LNCAP (cell line): Measurements from ENCODE around the gene CNNM3.

Experiments
- TF ChIP-seq, protein P1 (sequence below): fragments of 450-650 bp; IDR thresholded peaks from 2 replicates; pipeline ENCODE4 v1.5.1; 2017; ENCODE audit warnings: mild to moderate bottlenecking

CNNM3 gene

DNA sequence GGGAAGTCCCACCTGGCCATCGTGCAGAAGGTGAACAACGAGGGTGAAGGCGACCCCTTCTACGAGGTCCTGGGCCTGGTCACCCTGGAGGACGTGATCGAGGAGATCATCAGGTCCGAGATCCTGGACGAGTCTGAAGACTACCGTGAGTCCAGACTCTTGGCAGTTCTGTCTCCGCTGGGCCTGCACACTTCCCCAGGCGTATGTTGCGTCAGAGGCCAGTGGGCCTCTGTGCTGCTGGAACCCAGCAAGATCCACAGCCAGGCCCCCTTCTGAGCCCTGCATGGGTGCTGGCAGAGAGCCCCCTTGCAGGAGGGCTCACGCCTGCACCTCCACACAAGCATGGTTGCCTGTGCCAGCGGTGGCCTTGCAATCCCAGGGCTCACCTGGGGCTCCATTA is 9.0 kb downstream of the CNNM3 start:
- TF ChIP-seq, protein P1, sequence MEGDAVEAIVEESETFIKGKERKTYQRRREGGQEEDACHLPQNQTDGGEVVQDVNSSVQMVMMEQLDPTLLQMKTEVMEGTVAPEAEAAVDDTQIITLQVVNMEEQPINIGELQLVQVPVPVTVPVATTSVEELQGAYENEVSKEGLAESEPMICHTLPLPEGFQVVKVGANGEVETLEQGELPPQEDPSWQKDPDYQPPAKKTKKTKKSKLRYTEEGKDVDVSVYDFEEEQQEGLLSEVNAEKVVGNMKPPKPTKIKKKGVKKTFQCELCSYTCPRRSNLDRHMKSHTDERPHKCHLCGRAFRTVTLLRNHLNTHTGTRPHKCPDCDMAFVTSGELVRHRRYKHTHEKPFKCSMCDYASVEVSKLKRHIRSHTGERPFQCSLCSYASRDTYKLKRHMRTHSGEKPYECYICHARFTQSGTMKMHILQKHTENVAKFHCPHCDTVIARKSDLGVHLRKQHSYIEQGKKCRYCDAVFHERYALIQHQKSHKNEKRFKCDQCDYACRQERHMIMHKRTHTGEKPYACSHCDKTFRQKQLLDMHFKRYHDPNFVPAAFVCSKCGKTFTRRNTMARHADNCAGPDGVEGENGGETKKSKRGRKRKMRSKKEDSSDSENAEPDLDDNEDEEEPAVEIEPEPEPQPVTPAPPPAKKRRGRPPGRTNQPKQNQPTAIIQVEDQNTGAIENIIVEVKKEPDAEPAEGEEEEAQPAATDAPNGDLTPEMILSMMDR, result no peak

DNA sequence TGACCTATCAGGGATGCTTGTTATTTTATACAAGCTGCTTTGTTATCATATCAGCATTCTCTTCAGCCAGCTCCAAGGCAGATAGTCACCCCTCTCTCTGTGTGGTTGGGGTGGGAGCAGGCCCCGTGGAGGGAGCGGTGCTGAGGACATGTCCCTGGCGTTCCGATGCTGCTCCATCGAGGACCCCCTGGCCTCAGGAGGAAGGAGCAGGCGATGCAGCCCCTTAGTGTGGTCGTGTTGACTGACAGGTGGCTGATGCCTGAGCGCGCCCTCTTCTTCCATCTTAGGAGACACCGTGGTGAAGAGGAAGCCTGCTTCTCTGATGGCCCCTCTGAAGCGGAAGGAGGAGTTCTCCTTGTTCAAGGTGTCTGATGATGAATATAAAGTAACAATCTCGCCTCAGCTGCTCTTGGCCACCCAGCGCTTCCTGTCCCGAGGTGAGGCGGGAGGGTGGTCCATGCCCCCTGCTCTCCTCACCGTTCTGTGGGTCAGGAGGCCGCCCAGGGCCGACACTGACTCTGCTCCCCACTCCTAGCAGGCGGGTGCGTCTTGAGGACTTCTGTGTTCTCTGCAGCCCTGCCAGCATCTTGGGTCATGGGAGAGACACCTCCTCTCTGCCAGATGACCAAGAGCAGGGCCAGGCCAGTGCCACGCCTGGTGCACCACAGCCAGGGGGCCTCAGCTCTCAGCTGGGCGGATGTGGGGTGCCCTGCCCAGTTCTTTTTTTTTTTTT is 10.6 kb downstream of the CNNM3 start:
- TF ChIP-seq, protein P1, result no peak

DNA sequence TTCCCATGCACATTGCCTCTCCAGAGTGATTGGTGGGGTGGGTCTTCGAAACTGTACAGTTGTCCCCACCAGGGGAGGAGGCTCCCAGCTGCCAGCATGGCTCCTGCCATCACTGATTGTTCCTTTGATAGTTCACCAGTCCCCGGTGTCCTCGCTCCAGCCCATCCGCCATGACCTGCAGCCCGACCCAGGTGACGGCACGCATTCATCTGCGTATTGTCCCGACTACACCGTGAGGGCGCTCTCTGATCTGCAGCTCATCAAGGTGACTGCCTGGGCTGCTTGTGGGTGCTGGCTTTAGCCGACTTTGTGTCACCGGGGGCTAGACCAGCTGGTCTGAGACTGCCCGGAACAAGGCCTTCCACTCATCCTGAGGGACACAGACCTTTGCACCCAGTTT is 12.4 kb downstream of the CNNM3 start:
- TF ChIP-seq, protein P1, result no peak

DNA sequence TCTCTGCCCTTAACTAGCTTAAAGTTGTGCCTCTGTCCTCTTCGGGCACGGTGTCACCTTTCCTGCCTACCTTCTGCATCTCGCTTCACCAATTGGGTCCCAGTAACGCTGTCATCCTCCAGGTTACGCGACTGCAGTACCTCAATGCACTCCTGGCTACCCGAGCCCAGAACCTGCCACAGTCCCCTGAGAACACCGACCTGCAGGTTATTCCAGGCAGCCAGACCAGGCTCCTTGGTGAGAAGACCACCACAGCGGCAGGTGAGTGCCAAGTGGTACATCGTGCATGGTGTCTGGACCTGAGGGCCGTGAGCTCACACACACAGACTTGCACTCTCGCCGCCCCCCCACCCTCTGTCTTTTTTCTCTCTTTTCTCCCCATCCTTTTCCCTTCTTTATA is 12.8 kb downstream of the CNNM3 start:
- TF ChIP-seq, protein P1, result no peak

DNA sequence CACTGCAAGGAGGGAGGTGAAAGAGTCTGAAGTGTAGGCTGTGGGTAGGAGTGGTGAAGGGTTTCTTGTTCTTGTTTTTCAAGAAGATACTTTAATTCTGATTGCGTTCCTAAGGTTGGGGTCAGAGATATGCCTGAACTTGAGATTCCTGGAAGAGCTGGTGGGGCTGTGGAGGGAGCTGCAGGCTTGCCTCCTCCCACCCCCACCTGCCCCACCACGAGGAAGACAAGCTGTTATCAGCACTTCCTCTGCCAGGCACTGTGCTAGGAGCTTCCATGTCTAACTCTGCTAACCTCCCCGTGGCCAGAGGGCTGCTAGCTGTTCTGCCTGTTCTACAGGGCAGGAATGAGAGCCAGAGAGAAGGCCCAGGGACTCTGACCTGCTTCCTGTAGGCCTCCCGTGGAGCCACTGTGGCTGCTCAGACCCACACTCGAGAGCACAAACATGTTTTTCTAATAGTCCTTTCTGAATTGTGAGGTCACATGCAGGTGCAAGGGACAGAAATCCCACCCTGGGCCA is 14.0 kb downstream of the CNNM3 start:
- TF ChIP-seq, protein P1, result no peak

DNA sequence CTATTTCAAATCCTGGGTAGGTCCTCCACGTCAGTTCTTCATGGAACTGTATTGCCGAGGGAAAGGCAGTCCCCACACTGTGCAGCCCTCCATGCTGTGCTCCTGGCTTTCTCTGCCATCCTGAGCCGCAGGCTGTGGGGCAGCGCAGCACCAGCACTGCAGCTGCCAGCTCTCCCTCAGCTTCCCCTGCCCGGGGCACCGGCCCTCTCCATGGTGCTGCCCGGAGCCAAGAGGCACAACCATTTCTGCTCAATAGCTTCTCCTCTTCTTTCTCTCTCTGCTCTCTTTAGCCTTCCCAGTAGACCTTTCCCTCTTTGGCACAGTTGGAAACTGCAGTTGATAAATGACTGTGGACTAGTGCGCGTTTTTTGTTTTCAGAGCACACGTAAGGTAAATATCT is 15.6 kb downstream of the CNNM3 start:
- TF ChIP-seq, protein P1, result no peak

DNA sequence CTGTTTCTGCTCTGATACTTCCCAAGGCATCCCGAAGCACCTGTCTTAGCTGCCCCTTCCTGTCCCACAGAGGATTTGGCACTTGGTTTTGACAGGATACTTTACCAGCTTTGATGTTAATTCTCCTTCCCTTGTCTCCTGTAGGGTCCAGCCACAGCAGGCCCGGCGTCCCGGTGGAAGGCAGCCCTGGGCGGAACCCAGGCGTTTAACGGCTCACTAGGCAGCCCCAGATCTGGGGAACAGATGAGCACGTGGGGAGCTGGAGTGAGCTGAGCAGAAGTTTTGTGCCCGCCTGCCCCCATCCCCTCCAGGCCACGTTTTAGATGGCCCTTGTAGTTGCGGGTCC is 16.3 kb downstream of the CNNM3 start:
- TF ChIP-seq, protein P1, result no peak
